Jurkat, Clone E6-1 (cell line): Measurements from ENCODE around the gene SLC38A8.

ENCODE experiments used
- DNase-seq: peaks from one replicate; pipeline ENCODE4 v3.0.0-alpha.2; 2011; ENCODE audit warnings: low read depth, low spot score
- H3K4me3 ChIP-seq: 2 replicates; pipeline ENCODE4 v1.5.1; 2011; ENCODE audit warnings: mild to moderate bottlenecking, low read length, control low read depth, moderate library complexity

Gene SLC38A8

GRCh38 chr16:84072014-84072413 lies 29.4 kb upstream of the SLC38A8 start:
- no peak for DNase-seq

GRCh38 chr16:84071121-84071520 lies 28.5 kb upstream of the SLC38A8 start:
- no peak overlapping the region for H3K4me3 ChIP-seq
- DNase-seq = no peak

More at GRCh38 chr16:84072014-84072413, 29.4 kb upstream of the SLC38A8 start:
- H3K4me3 ChIP-seq = no peak overlapping the region

- DNase-seq = no peak
- H3K4me3 ChIP-seq = no peak overlapping the region
These were observed 26.9 kb upstream of the SLC38A8 start for GRCh38 chr16:84069540-84069939.

GRCh38 chr16:84068783-84069462 lies 26.3 kb upstream of the SLC38A8 start:
- no peak for DNase-seq
- H3K4me3 ChIP-seq = no peak overlapping the region

GRCh38 chr16:84068041-84068440 lies 25.4 kb upstream of the SLC38A8 start:
- no peak overlapping the region for H3K4me3 ChIP-seq
- DNase-seq = no peak

GRCh38 chr16:84067640-84068039 lies 25.0 kb upstream of the SLC38A8 start:
- DNase-seq = no peak
- H3K4me3 ChIP-seq = no peak overlapping the region

GRCh38 chr16:84065536-84066132 lies 23.0 kb upstream of the SLC38A8 start:
- H3K4me3 ChIP-seq = no peak overlapping the region
- DNase-seq = no peak

GRCh38 chr16:84063980-84064379 lies 21.4 kb upstream of the SLC38A8 start:
- no peak overlapping the region for H3K4me3 ChIP-seq
- no peak for DNase-seq

- H3K4me3 ChIP-seq = no peak overlapping the region
- DNase-seq = no peak
These were observed 20.4 kb upstream of the SLC38A8 start for GRCh38 chr16:84062734-84063640.

GRCh38 chr16:84061236-84061819 lies 18.7 kb upstream of the SLC38A8 start:
- no peak overlapping the region for H3K4me3 ChIP-seq
- DNase-seq = no peak

- no peak overlapping the region for H3K4me3 ChIP-seq
- no peak for DNase-seq
These were observed 17.6 kb upstream of the SLC38A8 start for GRCh38 chr16:84059946-84060901.

GRCh38 chr16:84059111-84059510 lies 16.5 kb upstream of the SLC38A8 start:
- no peak for DNase-seq
- no peak overlapping the region for H3K4me3 ChIP-seq

- no peak overlapping the region for H3K4me3 ChIP-seq
- DNase-seq = no peak
These were observed 16.1 kb upstream of the SLC38A8 start for GRCh38 chr16:84058664-84059063.

GRCh38 chr16:84058211-84058610 lies 15.6 kb upstream of the SLC38A8 start:
- DNase-seq = no peak
- H3K4me3 ChIP-seq = no peak overlapping the region

GRCh38 chr16:84056933-84057332 lies 14.3 kb upstream of the SLC38A8 start:
- DNase-seq = no peak
- H3K4me3 ChIP-seq = no peak overlapping the region

GRCh38 chr16:84055801-84056634 lies 13.4 kb upstream of the SLC38A8 start:
- no peak for DNase-seq

GRCh38 chr16:84055366-84055765 lies 12.8 kb upstream of the SLC38A8 start:
- no peak overlapping the region for H3K4me3 ChIP-seq
- no peak for DNase-seq

More at GRCh38 chr16:84055801-84056634, 13.4 kb upstream of the SLC38A8 start:
- H3K4me3 ChIP-seq = no peak overlapping the region

- no peak overlapping the region for H3K4me3 ChIP-seq
- DNase-seq = no peak
These were observed 12.3 kb upstream of the SLC38A8 start for GRCh38 chr16:84054916-84055315.
